SK-N-SH (cell line): ENCODE results near the gene PBOV1. TPM values are rescaled to one million over a fixed set of nuclear protein-coding genes. Genes with fewer than 3 reads are reported as not detected.

Source experiments
- CTCF ChIA-PET: fragments of 300-600, 350-600 bp; formaldehyde crosslinking; extraction: SDS; loops from one replicate; lab custom pipeline; 2021; lab: Yijun Ruan, JAX
- POLR2A ChIA-PET: fragments of 350-600 bp; sonication (Branson Sonifier 250); formaldehyde crosslinking; extraction: SDS; loops from one replicate; lab custom pipeline; 2020; ENCODE audit warnings: antibody characterized with exemption, inconsistent platforms; lab: Yijun Ruan, JAX
- DNase-seq: peaks from one replicate; pipeline ENCODE4 v3.0.0; 2012
- H2AFZ ChIP-seq: fragments of 200-600 bp; sonication (generic); 2 replicates; pipeline ENCODE4 v1.8.1; 2016; ENCODE audit warnings: antibody characterized with exemption, mild to moderate bottlenecking, low read depth
- H3F3A ChIP-seq: fragments of 200-600 bp; sonication (generic); replicated peaks from 2 replicates; pipeline ENCODE3; 2016; ENCODE audit warnings: antibody characterized with exemption, mild to moderate bottlenecking; ENCODE audit not compliant: insufficient read depth
- H3K27ac ChIP-seq, 2 experiments: fragments of 200-500 bp in 1 of 2; fragments of 200-600 bp in 1 of 2; sonication (Bioruptor generic) in 1 of 2; sonication (generic), shearing (Covaris generic) in 1 of 2; 2 replicates each; pipeline versions ENCODE4 v1.5.1 to v1.6.1; 2014 to 2016; ENCODE audit warnings: low read depth in 2 of 2, inconsistent platforms in 1 of 2, low read length in 1 of 2, mild to moderate bottlenecking in 1 of 2, mixed read lengths in 1 of 2
- H3K27me3 ChIP-seq: fragments of 200-600 bp; sonication (generic), shearing (Covaris generic); 2 replicates; pipeline ENCODE4 v1.6.1; 2016; ENCODE audit warnings: mixed run types; ENCODE audit not compliant: insufficient read depth
- H3K36me3 ChIP-seq, 2 experiments: fragments of 200-500 bp in 1 of 2; fragments of 200-600 bp in 1 of 2; sonication (Bioruptor generic) in 1 of 2; sonication (generic) in 1 of 2; replicated peaks in 1 of 2; 2 replicates each; pipeline versions ENCODE3 to v1.5.1; 2014 to 2016; ENCODE audit warnings: low read length in 1 of 2, mild to moderate bottlenecking in 1 of 2; ENCODE audit not compliant: insufficient read depth in 2 of 2, control insufficient read depth in 1 of 2
- H3K4me1 ChIP-seq, 2 experiments: fragments of 200-500 bp in 1 of 2; fragments of 200-600 bp in 1 of 2; sonication (Bioruptor generic) in 1 of 2; sonication (generic), shearing (Covaris generic) in 1 of 2; 2 replicates each; pipeline versions ENCODE4 v1.5.1 to v1.6.1; 2014 to 2016; ENCODE audit warnings: low read depth in 1 of 2, low read length in 1 of 2, mixed run types in 1 of 2; ENCODE audit not compliant: insufficient read depth in 2 of 2, control insufficient read depth in 1 of 2
- H3K4me2 ChIP-seq: fragments of 200-600 bp; sonication (generic), shearing (Covaris generic); 2 replicates; pipeline ENCODE4 v1.6.1; 2017; ENCODE audit warnings: mixed run types
- H3K4me3 ChIP-seq, 2 experiments: fragments of 200-500 bp in 1 of 2; fragments of 200-600 bp in 1 of 2; sonication (Bioruptor generic) in 1 of 2; sonication (generic), shearing (Covaris generic) in 1 of 2; 2 replicates each; pipeline versions ENCODE4 v1.5.1 to v1.8.1; 2014 to 2016; ENCODE audit warnings: low read depth in 2 of 2, inconsistent platforms in 1 of 2, low read length in 1 of 2, mild to moderate bottlenecking in 1 of 2, mixed read lengths in 1 of 2, moderate library complexity in 1 of 2
- H3K79me2 ChIP-seq: fragments of 200-600 bp; sonication (generic); 2 replicates; pipeline ENCODE4 v1.8.1; 2017; ENCODE audit warnings: mild to moderate bottlenecking; ENCODE audit not compliant: insufficient read depth
- H3K9ac ChIP-seq: fragments of 200-600 bp; sonication (generic); 2 replicates; pipeline ENCODE4 v1.6.1; 2017; ENCODE audit warnings: mixed run types
- H3K9me2 ChIP-seq: fragments of 200-600 bp; sonication (generic); 2 replicates; pipeline ENCODE4 v1.6.1; 2017; ENCODE audit warnings: mixed run types
- H3K9me3 ChIP-seq: fragments of 200-600 bp; sonication (generic); 2 replicates; pipeline ENCODE4 v1.6.1; 2017; ENCODE audit warnings: mixed run types, mild to moderate bottlenecking, moderate library complexity
- H4K20me1 ChIP-seq: fragments of 200-600 bp; sonication (generic); 2 replicates; pipeline ENCODE4 v1.6.1; 2017; ENCODE audit warnings: mild to moderate bottlenecking, mixed run types; ENCODE audit not compliant: insufficient read depth
- CHD2 ChIP-seq: fragments of 150-350 bp; IDR thresholded peaks from 2 replicates; pipeline ENCODE4 v1.6.1; 2018; ENCODE audit warnings: low read length; ENCODE audit not compliant: partially characterized antibody
- FOSL2 ChIP-seq: IDR thresholded peaks from 2 replicates; pipeline ENCODE4 v1.4.0; 2012; ENCODE audit warnings: low read depth, mild to moderate bottlenecking, moderate library complexity, borderline replicate concordance
- GABPA ChIP-seq: IDR thresholded peaks from 2 replicates; pipeline ENCODE4 v1.4.0; 2012; ENCODE audit warnings: low read depth, mild to moderate bottlenecking
- GATA2 ChIP-seq: sonication (generic); formaldehyde crosslinking; IDR thresholded peaks from 2 replicates; pipeline ENCODE4 v1.5.0; 2020; ENCODE audit warnings: mild to moderate bottlenecking, missing genetic modification reagents
- JUND ChIP-seq: IDR thresholded peaks from 2 replicates; pipeline ENCODE4 v1.4.0; 2012
- MAX ChIP-seq: IDR thresholded peaks from 2 replicates; pipeline ENCODE4 v1.4.0; 2012; ENCODE audit warnings: low read depth
- MEF2A ChIP-seq: IDR thresholded peaks from 2 replicates; pipeline ENCODE4 v1.4.0; 2012; ENCODE audit warnings: low read depth, borderline replicate concordance
- MXI1 ChIP-seq: IDR thresholded peaks from 2 replicates; pipeline ENCODE4 v1.6.1; 2012; ENCODE audit warnings: mild to moderate bottlenecking, low read depth, low read length, improper control_type of control experiment
- NFIC ChIP-seq: IDR thresholded peaks from 2 replicates; pipeline ENCODE4 v1.4.0; 2012; ENCODE audit warnings: borderline replicate concordance
- RCOR1 ChIP-seq: fragments of 150-350 bp; IDR thresholded peaks from 2 replicates; pipeline ENCODE4 v1.6.1; 2017; ENCODE audit warnings: antibody characterized with exemption, low read length
- REST ChIP-seq: IDR thresholded peaks from 2 replicates; pipeline ENCODE4 v1.6.1; 2012; ENCODE audit warnings: mild to moderate bottlenecking, low read depth, low read length, moderate library complexity
- RXRA ChIP-seq: IDR thresholded peaks from 2 replicates; pipeline ENCODE4 v1.4.0; 2012; ENCODE audit warnings: low read depth, mild to moderate bottlenecking, borderline replicate concordance
- SIN3A ChIP-seq: IDR thresholded peaks from 2 replicates; pipeline ENCODE4 v1.6.1; 2012; ENCODE audit warnings: low read depth, mild to moderate bottlenecking, low read length, moderate library complexity, borderline replicate concordance
- SMC3 ChIP-seq: IDR thresholded peaks from 2 replicates; pipeline ENCODE4 v1.6.1; 2012; ENCODE audit warnings: low read depth, low read length, improper control_type of control experiment
- TAF1 ChIP-seq: IDR thresholded peaks from 2 replicates; pipeline ENCODE4 v1.6.1; 2012; ENCODE audit warnings: low read depth, mild to moderate bottlenecking, low read length, moderate library complexity, borderline replicate concordance
- TCF12 ChIP-seq: IDR thresholded peaks from 2 replicates; pipeline ENCODE4 v1.4.0; 2012
- TEAD4 ChIP-seq: IDR thresholded peaks from 2 replicates; pipeline ENCODE4 v1.4.0; 2012; ENCODE audit warnings: mild to moderate bottlenecking, borderline replicate concordance; ENCODE audit not compliant: insufficient read depth
- USF2 ChIP-seq: fragments of 150-350 bp; IDR thresholded peaks from 2 replicates; pipeline ENCODE4 v1.6.1; 2017; ENCODE audit warnings: antibody characterized with exemption, low read length, low read depth, borderline replicate concordance
- WGBS: methylation state at CpG from one replicate; pipeline ENCODE4 v1.1.6; 2017; ENCODE audit warnings: low lambda C conversion rate; 5-methylcytosine and 5-hydroxymethylcytosine counted together
- polyA plus RNA-seq, 3 experiments: library from polyadenylated mRNA; depleted of rRNA; stranded (reverse); fragments of >200 nt; gene quantifications; 2 replicates each; pipeline ENCODE4 v1.2.3, GENCODE V29; 2012
- TF ChIP-seq, protein P1 (sequence below): IDR thresholded peaks from 2 replicates; pipeline ENCODE4 v1.4.0; 2012; ENCODE audit warnings: low read depth, borderline replicate concordance
- TF ChIP-seq, protein P2 (sequence below): IDR thresholded peaks from 2 replicates; pipeline ENCODE4; 2012
- TF ChIP-seq, protein P3 (sequence below): fragments of 150-350 bp; IDR thresholded peaks from 2 replicates; pipeline ENCODE4 v1.6.1; 2016; ENCODE audit warnings: mild to moderate bottlenecking, low read depth, low read length

Gene PBOV1
- polyA plus RNA-seq, 1 of the 3 experiments (the other 2 are of a cell fraction) = not detected

DNA sequence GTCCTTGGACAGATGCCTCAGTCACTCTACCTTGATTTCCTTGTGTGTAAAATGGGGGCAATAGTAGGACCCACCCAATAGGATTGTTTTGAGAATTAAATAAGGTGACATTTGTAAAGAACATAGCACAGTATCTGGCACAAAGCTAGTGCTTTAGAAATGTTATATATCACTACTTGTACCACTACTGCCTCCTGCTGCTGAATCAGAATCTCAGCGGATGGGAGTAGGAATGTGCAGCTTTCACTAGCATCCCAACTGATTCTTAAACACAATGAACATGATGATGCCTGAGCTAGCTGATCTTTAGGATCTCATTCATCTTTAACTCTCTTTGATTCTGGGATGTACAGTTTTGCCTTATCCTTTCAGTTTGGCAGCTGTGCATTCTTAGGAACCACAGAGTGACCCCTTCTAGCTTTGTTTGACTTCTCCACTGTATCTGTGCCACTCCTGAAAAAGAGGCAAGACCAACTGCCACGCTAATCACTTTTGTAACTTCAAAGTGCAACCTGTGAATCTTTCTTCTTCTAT lies 7.2 kb downstream of the PBOV1 start:
- Histone ChIP-seq H3K79me2 (no peaks in the 10 kb centered on the region), H3K9me3 (no peaks in the 10 kb centered on the region), H3K4me2 (no peak overlapping the region), H3K9me2 (no peaks in the 10 kb centered on the region), H3K36me3 (no peaks in the 10 kb centered on the region), H2AFZ (no peak overlapping the region), H3K27ac (no peak overlapping the region), H3K9ac (no peak overlapping the region), H4K20me1 (no peaks in the 10 kb centered on the region), H3K4me3 (no peak overlapping the region), H3K4me1 (no peaks in the 10 kb centered on the region), H3K27me3 (no peaks in the 10 kb centered on the region), H3F3A (no peaks in the 10 kb centered on the region)
- ChIA-PET POLR2A (no interaction called here), CTCF (no interaction called here)
- 35% methylated on average over 2 of the region's 2 CpGs for WGBS
- DNase-seq = no peak
- TF ChIP-seq GABPA (no peak), RXRA (no peak), TCF12 (no peak), MEF2A (no peak), TAF1 (no peak), JUND (no peak), GATA2 (CRISPR knock-in tag) (no peak), RCOR1 (no peak), FOSL2 (no peak), SIN3A (no peak), MAX (no peak), MXI1 (no peak), TEAD4 (no peak), SMC3 (no peak)
- TF ChIP-seq, protein P1, sequence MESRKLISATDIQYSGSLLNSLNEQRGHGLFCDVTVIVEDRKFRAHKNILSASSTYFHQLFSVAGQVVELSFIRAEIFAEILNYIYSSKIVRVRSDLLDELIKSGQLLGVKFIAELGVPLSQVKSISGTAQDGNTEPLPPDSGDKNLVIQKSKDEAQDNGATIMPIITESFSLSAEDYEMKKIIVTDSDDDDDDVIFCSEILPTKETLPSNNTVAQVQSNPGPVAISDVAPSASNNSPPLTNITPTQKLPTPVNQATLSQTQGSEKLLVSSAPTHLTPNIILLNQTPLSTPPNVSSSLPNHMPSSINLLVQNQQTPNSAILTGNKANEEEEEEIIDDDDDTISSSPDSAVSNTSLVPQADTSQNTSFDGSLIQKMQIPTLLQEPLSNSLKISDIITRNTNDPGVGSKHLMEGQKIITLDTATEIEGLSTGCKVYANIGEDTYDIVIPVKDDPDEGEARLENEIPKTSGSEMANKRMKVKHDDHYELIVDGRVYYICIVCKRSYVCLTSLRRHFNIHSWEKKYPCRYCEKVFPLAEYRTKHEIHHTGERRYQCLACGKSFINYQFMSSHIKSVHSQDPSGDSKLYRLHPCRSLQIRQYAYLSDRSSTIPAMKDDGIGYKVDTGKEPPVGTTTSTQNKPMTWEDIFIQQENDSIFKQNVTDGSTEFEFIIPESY = no peak
- TF ChIP-seq, protein P2, sequence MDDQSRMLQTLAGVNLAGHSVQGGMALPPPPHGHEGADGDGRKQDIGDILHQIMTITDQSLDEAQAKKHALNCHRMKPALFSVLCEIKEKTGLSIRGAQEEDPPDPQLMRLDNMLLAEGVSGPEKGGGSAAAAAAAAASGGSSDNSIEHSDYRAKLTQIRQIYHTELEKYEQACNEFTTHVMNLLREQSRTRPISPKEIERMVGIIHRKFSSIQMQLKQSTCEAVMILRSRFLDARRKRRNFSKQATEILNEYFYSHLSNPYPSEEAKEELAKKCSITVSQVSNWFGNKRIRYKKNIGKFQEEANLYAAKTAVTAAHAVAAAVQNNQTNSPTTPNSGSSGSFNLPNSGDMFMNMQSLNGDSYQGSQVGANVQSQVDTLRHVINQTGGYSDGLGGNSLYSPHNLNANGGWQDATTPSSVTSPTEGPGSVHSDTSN = no peak

DNA sequence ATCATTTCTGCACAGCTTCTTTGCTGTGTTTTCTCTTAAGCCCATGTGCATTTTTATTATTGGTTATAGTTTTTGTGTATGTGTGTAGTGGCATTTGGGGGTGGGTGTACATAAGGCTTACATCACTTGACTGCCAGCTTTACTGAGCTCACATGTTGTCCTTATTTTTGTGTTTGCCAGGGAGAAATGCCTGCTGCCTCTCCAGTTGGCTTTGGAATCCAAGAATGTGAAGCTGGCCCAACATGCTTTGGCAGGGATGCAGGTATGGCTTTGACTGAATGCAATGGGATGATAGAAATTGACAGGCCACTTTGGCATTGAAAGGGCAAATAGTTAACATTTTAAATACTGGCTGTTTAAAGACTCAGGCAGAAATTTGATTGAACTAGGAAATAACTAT lies 11.4 kb downstream of the PBOV1 start:
- H3K9me2 ChIP-seq = no peaks in the 10 kb centered on the region
- H3K4me3 ChIP-seq = no peak overlapping the region
- no peak overlapping the region for H3K27ac ChIP-seq
- H3K4me2 ChIP-seq = no peak overlapping the region
- no peaks in the 10 kb centered on the region for H3K9me3 ChIP-seq
- no peaks in the 10 kb centered on the region for H4K20me1 ChIP-seq
- ChIA-PET POLR2A (no interaction called here), CTCF (no interaction called here)
- no peaks in the 10 kb centered on the region for H3K36me3 ChIP-seq
- no peaks in the 10 kb centered on the region for H3K4me1 ChIP-seq
- no peak for DNase-seq
- no peaks in the 10 kb centered on the region for H3K79me2 ChIP-seq
- H2AFZ ChIP-seq = no peak overlapping the region
- no peaks in the 10 kb centered on the region for H3K27me3 ChIP-seq
- no peak overlapping the region for H3K9ac ChIP-seq
- no peaks in the 10 kb centered on the region for H3F3A ChIP-seq
- TF ChIP-seq USF2 (no peak), CHD2 (no peak), NFIC (no peak), TAF1 (no peak), MXI1 (no peak), REST (no peak)
- TF ChIP-seq, protein P3, sequence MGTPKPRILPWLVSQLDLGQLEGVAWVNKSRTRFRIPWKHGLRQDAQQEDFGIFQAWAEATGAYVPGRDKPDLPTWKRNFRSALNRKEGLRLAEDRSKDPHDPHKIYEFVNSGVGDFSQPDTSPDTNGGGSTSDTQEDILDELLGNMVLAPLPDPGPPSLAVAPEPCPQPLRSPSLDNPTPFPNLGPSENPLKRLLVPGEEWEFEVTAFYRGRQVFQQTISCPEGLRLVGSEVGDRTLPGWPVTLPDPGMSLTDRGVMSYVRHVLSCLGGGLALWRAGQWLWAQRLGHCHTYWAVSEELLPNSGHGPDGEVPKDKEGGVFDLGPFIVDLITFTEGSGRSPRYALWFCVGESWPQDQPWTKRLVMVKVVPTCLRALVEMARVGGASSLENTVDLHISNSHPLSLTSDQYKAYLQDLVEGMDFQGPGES = no peak
